Measurements from ENCODE around the gene RAC3. TPM values are rescaled to one million over a fixed set of nuclear protein-coding genes. Genes with fewer than 3 reads are reported as not detected.

The RAC3 gene
- total and polyA plus RNA-seq, 2 of the 8 experiments (the other 6 are each of a cell fraction or from before 2014, with no cell fraction given): 177 to 299 TPM

DNA sequence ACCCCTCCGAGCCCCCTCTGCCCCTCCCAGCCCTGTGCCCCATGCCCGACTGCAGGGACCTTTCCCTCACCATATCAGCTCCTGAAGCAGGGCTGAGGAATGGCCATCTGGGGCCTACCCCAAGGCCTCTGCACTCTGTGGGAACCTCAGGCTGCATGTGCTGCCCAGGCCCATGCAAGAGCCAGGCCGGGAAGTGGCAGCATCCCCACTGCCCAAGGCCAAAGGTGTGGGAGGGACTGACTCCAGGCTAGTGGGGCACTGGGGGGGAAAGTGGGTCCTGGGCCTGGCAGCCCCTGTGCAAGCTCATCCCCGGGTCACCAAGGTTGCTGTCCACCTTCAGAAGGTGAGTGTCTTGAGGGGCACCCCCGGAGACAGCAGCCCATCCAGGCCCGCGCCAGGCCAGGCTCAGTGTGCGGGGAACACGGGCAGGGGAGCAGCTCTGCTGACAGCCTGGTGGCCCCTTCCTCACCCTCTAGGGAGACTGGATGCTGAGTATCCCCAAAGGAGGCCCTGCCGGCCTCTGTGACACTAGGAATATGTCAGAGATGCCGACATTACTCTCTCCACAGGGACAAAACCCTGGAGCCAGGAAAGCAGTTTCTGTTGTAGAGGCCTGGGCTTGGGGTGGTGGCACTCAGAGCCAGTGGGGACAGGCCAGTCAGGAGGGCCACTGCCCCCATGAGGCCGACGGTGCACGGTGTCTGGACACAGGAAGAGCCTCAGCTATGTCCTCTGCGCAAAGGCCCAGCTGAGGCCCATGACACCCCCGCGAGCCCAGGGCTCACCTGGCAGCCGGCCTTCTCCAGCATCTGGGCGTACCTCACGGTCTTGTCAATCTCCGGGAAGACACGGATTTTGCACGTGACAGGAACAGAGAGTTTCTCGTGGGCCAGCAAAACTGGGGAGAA, 30.9 kb downstream of the RAC3 start:
- TF ChIP-seq CBX8 (IDR thresholded peaks at IDR 0.05; ENCODE audit: borderline replicate concordance, low read depth, low read length) (no peak), EGR1 (IDR thresholded peaks at IDR 0.05; ENCODE audit: borderline replicate concordance, low read depth, low read length) (no peak), SUZ12 (IDR thresholded peaks at IDR 0.05; ENCODE audit: low read length) (no peak), SIRT6 (IDR thresholded peaks at IDR 0.05; ENCODE audit: low read length) (no peak), CHD1 (IDR thresholded peaks at IDR 0.05; ENCODE audit: low read depth, low read length) (no peak), SRF (IDR thresholded peaks at IDR 0.05; ENCODE audit: low read depth, low read length) (no peak)
- TF ChIP-seq, protein P1, sequence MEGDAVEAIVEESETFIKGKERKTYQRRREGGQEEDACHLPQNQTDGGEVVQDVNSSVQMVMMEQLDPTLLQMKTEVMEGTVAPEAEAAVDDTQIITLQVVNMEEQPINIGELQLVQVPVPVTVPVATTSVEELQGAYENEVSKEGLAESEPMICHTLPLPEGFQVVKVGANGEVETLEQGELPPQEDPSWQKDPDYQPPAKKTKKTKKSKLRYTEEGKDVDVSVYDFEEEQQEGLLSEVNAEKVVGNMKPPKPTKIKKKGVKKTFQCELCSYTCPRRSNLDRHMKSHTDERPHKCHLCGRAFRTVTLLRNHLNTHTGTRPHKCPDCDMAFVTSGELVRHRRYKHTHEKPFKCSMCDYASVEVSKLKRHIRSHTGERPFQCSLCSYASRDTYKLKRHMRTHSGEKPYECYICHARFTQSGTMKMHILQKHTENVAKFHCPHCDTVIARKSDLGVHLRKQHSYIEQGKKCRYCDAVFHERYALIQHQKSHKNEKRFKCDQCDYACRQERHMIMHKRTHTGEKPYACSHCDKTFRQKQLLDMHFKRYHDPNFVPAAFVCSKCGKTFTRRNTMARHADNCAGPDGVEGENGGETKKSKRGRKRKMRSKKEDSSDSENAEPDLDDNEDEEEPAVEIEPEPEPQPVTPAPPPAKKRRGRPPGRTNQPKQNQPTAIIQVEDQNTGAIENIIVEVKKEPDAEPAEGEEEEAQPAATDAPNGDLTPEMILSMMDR (IDR thresholded peaks at IDR 0.05; ENCODE audit: control extremely low read depth in 1 of 3, insufficient read depth in 1 of 3, low read depth in 1 of 3, low read length in 3 of 3): peak in 1 of 3 experiments; percentile 22; a peak in 1 of 4 replicates

More for the DNA sequence above, 30.9 kb downstream of the RAC3 start:
- Histone ChIP-seq H3K4me1 (replicated peaks in 1 of 4; ENCODE audit: control insufficient read depth in 3 of 4, insufficient read depth in 4 of 4, low read length in 3 of 4) (peaks cover 0 to 10% (median 5%) of the 10 kb centered on the region in 4 experiments; a peak in 5 of 7 replicates), H3K56ac (replicated peaks; ENCODE audit: insufficient read length, low read depth, low read length) (no peak overlapping the region), H3K79me1 (ENCODE audit: low read depth, low read length) (peaks cover 5% of the 10 kb centered on the region; the same call in 1 of the 2 replicates), H3K23me2 (ENCODE audit: low read depth, low read length) (peaks cover 8% of the 10 kb centered on the region; the same call in 1 of the 2 replicates), H3K27me3 (replicated peaks in 1 of 4; ENCODE audit: control insufficient read depth in 3 of 4, extremely low read depth in 1 of 4, insufficient read depth in 3 of 4, low read length in 3 of 4) (no peaks in the 10 kb centered on the region), H3K79me2 (ENCODE audit: control insufficient read depth in 1 of 2, insufficient read depth in 2 of 2, low read length in 2 of 2) (no peaks in the 10 kb centered on the region), H2BK20ac (ENCODE audit: low read length) (no peak overlapping the region), H3K14ac (ENCODE audit: insufficient read length) (no peak overlapping the region), H4K20me1 (replicated peaks in 1 of 2; ENCODE audit: control insufficient read depth in 1 of 2, insufficient read depth in 2 of 2, low read length in 2 of 2) (peaks cover 0 to 9% of the 10 kb centered on the region in 2 experiments), H3K36me3 (ENCODE audit: control insufficient read depth in 2 of 4, insufficient read depth in 4 of 4, low read length in 3 of 4) (peaks cover 8 to 24% (median 16%) of the 10 kb centered on the region in 4 experiments; a peak in 5 of 8 replicates), H3K27ac (ENCODE audit: low read depth, low read length) (no peak overlapping the region), H3K23ac (ENCODE audit: insufficient read length) (no peak overlapping the region), H3K9ac (replicated peaks in 1 of 4; ENCODE audit: extremely low read depth in 1 of 4, low read depth in 3 of 4, low read length in 3 of 4) (no peak overlapping the region), H3K18ac (ENCODE audit: extremely low read depth, low read length) (no peak overlapping the region), H3K4ac (replicated peaks; ENCODE audit: insufficient read length, low read depth, low read length) (no peak overlapping the region), H2BK120ac (replicated peaks; ENCODE audit: low read depth, low read length) (no peak overlapping the region), H2BK5ac (ENCODE audit: low read depth, low read length) (no peak overlapping the region), H3K9me3 (ENCODE audit: insufficient read depth in 2 of 2, low read depth in 1 of 2, low read length in 1 of 2) (no peaks in the 10 kb centered on the region), H2AK5ac (ENCODE audit: low read depth, low read length) (no peak overlapping the region), H2BK12ac (ENCODE audit: low read depth, low read length) (no peak overlapping the region), H3K4me2 (ENCODE audit: insufficient read depth in 1 of 2, low read depth in 2 of 2, low read length in 2 of 2) (no peak overlapping the region), H4K5ac (ENCODE audit: insufficient read length, low read depth, low read length) (no peak overlapping the region), H2AFZ (ENCODE audit: low read length) (no peak overlapping the region), H4K8ac (ENCODE audit: extremely low read depth, insufficient read depth, low read length) (no peak overlapping the region; the same call in 1 of the 2 replicates), H3K4me3 (ENCODE audit: extremely low read depth in 1 of 4, insufficient read depth in 2 of 4, low read depth in 3 of 4, low read length in 4 of 4) (no peak overlapping the region), H4K91ac (replicated peaks; ENCODE audit: insufficient read length, low read length) (no peak overlapping the region), H2BK15ac (ENCODE audit: low read length) (no peak overlapping the region)
- ChIA-PET CTCF (ENCODE audit: partially characterized antibody) (interaction anchor here (0.8 to 2.8 kb wide), 6 partner anchors 9 to 43 kb away, joined by 3 to 15 read pairs (median 4); no protein-coding TSS in a partner anchor), POLR2A (ENCODE audit: partially characterized antibody) (interaction anchor here (0.9 to 16.2 kb wide), 10 partner anchors 7 to 128 kb away, joined by 3 to 161 read pairs (median 6); partner anchors contain the start of genes DCXR, GPS1, RAC3 and RFNG)
- no peak for FAIRE-seq
- no peak for DNase-seq (ENCODE audit: low read depth in 1 of 2, low spot score in 2 of 2)
- WGBS, 2 experiments (ENCODE audit: extremely low coverage in 1 of 2, insufficient coverage in 1 of 2, insufficient read length in 1 of 2, insufficient replicate concordance in 2 of 2, low coverage in 1 of 2, low lambda C conversion rate in 2 of 2, missing lambda C conversion rate in 1 of 2): 94% methylated on average over 23 of the region's 24 CpGs; no CpG with 5 or more reads in 1 of the 2 experiments

All from H1 (cell line).